ENCODE results near the gene IL37. TPM values are rescaled to one million over a fixed set of nuclear protein-coding genes. Genes with fewer than 3 reads are reported as not detected.
A peak's percentile ranks its signal among the peaks of the same experiment; 100 is the strongest.

Gene IL37
- total and polyA plus RNA-seq, 8 donors, result not detected

- TF ChIP-seq CTCF (IDR thresholded peaks at IDR 0.05), result no peak
- DNase-seq, result no peak
- Histone ChIP-seq H3K9me3 (no peaks in the 10 kb centered on the region), H3K36me3 (no peaks in the 10 kb centered on the region), H3K27me3 (no peaks in the 10 kb centered on the region), H3K4me1 (no peaks in the 10 kb centered on the region), H3K27ac (no peak overlapping the region), H3K4me3 (no peak overlapping the region)
- no peak for FAIRE-seq
- intact Hi-C loops (cut with DNase I), result loop anchor here in 1 of 3 donors (10.0 kb wide), 1 partner anchor 182 kb away; no protein-coding TSS in a partner anchor
- ATAC-seq, result no peak
- WGBS, 2 donors, result 70 to 72% methylated on average over 2 of the region's 2 CpGs
These were observed 25.9 kb downstream of the IL37 start for GRCh38 chr2:112936927-112937232.

GRCh38 chr2:112938904-112939303, 27.9 kb downstream of the IL37 start:
- no peak for TF ChIP-seq CTCF (IDR thresholded peaks at IDR 0.05)
- no peaks in the 10 kb centered on the region for H3K9me3 ChIP-seq
- H3K4me1 ChIP-seq, result no peaks in the 10 kb centered on the region
- no peak for ATAC-seq
- intact Hi-C loops (cut with DNase I), result loop anchor here in 1 of 3 donors (10.0 kb wide), 1 partner anchor 184 kb away; no protein-coding TSS in a partner anchor
- WGBS, 2 donors, result 55 to 80% methylated on average over 5 of the region's 5 CpGs
- H3K4me3 ChIP-seq, result no peak overlapping the region
- no peak for FAIRE-seq
- H3K27me3 ChIP-seq, result no peaks in the 10 kb centered on the region
- no peaks in the 10 kb centered on the region for H3K36me3 ChIP-seq
- no peak overlapping the region for H3K27ac ChIP-seq
- DNase-seq, result no peak

GRCh38 chr2:112939425-112939824, 28.5 kb downstream of the IL37 start:
- Histone ChIP-seq H3K27me3 (no peaks in the 10 kb centered on the region), H3K4me3 (no peak overlapping the region), H3K36me3 (no peaks in the 10 kb centered on the region), H3K4me1 (no peaks in the 10 kb centered on the region), H3K27ac (no peak overlapping the region), H3K9me3 (no peaks in the 10 kb centered on the region)
- FAIRE-seq (no peak), DNase-seq (no peak), ATAC-seq (peak in 1 of 4 donors; percentile 79)
- WGBS, 2 donors, result 66 to 78% methylated on average over 5 of the region's 5 CpGs
- intact Hi-C loops (cut with DNase I), result loop anchor here in 1 of 3 donors (10.0 kb wide), 1 partner anchor 185 kb away; no protein-coding TSS in a partner anchor
- no peak for TF ChIP-seq CTCF (IDR thresholded peaks at IDR 0.05)

GRCh38 chr2:112940859-112941625, 30.1 kb downstream of the IL37 start:
- no peak for ATAC-seq
- TF ChIP-seq CTCF (IDR thresholded peaks at IDR 0.05), result no peak
- H3K4me1 ChIP-seq, result no peaks in the 10 kb centered on the region
- H3K4me3 ChIP-seq, result no peak overlapping the region
- no peak for FAIRE-seq
- DNase-seq, result no peak
- 70 to 75% methylated on average over 3 of the region's 3 CpGs for WGBS, 2 donors
- intact Hi-C loops (cut with DNase I), result no loop called here
- no peak overlapping the region for H3K27ac ChIP-seq
- H3K27me3 ChIP-seq, result no peaks in the 10 kb centered on the region
- H3K36me3 ChIP-seq, result no peaks in the 10 kb centered on the region
- H3K9me3 ChIP-seq, result no peaks in the 10 kb centered on the region
